H9 (cell line): ENCODE data around the gene ANKS1B. TPM values are rescaled to one million over a fixed set of nuclear protein-coding genes. Genes with fewer than 3 reads are reported as not detected.

Experiments
- DNase-seq: peaks from one replicate; pipeline ENCODE4 v3.0.0-alpha.2; 2017
- H2AFZ ChIP-seq: one replicate; pipeline ENCODE4 v1.6.1; 2013; ENCODE audit warnings: mild to moderate bottlenecking, low read length, control low read depth, moderate library complexity
- H2AK5ac ChIP-seq: 2 replicates; pipeline ENCODE4 v1.6.1; 2013; ENCODE audit warnings: low read length, control low read depth, mixed read lengths; ENCODE audit not compliant: insufficient read length
- H2BK120ac ChIP-seq: one replicate; pipeline ENCODE4 v1.6.1; 2013; ENCODE audit warnings: low read depth, mild to moderate bottlenecking, low read length, control low read depth, inconsistent platforms; ENCODE audit not compliant: poor library complexity, severe bottlenecking
- H2BK12ac ChIP-seq: 2 replicates; pipeline ENCODE4 v1.6.1; 2013; ENCODE audit warnings: low read length, control low read depth, mixed read lengths, low read depth; ENCODE audit not compliant: insufficient read length
- H2BK15ac ChIP-seq: 2 replicates; pipeline ENCODE4 v1.6.1; 2013; ENCODE audit warnings: low read depth, low read length, control low read depth
- H2BK20ac ChIP-seq: one replicate; pipeline ENCODE4 v1.6.1; 2013; ENCODE audit warnings: low read depth, mild to moderate bottlenecking, low read length, control low read depth, inconsistent platforms; ENCODE audit not compliant: poor library complexity, severe bottlenecking
- H2BK5ac ChIP-seq: 2 replicates; pipeline ENCODE4 v1.6.1; 2013; ENCODE audit warnings: low read length, control low read depth, mixed read lengths; ENCODE audit not compliant: insufficient read length
- H3K14ac ChIP-seq: 2 replicates; pipeline ENCODE4 v1.6.1; 2013; ENCODE audit warnings: low read length, control low read depth; ENCODE audit not compliant: insufficient read depth
- H3K18ac ChIP-seq: 2 replicates; pipeline ENCODE4 v1.6.1; 2013; ENCODE audit warnings: low read depth, mild to moderate bottlenecking, mixed read lengths, low read length, control low read depth; ENCODE audit not compliant: insufficient read length
- H3K23ac ChIP-seq: 2 replicates; pipeline ENCODE4 v1.6.1; 2013; ENCODE audit warnings: low read length, control low read depth, mixed read lengths, low read depth; ENCODE audit not compliant: insufficient read length
- H3K23me2 ChIP-seq: 2 replicates; pipeline ENCODE4 v1.6.1; 2013; ENCODE audit warnings: low read depth, mild to moderate bottlenecking, mixed read lengths, low read length, control low read depth; ENCODE audit not compliant: insufficient read length, poor library complexity, severe bottlenecking
- H3K27ac ChIP-seq: 2 replicates; pipeline ENCODE4 v1.5.1; 2013; ENCODE audit warnings: low read length, control low read depth, mixed read lengths, low read depth; ENCODE audit not compliant: insufficient read length
- H3K27me3 ChIP-seq: 2 replicates; pipeline ENCODE4 v1.6.1; 2013; ENCODE audit warnings: low read length, control low read depth, inconsistent platforms; ENCODE audit not compliant: insufficient read depth
- H3K4ac ChIP-seq: 2 replicates; pipeline ENCODE4 v1.6.1; 2013; ENCODE audit warnings: low read depth, mild to moderate bottlenecking, control low read depth, inconsistent platforms, low read length, moderate library complexity
- H3K4me1 ChIP-seq: 2 replicates; pipeline ENCODE4 v1.6.1; 2013; ENCODE audit warnings: low read length, control low read depth, inconsistent platforms; ENCODE audit not compliant: insufficient read depth
- H3K4me2 ChIP-seq: 2 replicates; pipeline ENCODE4 v1.6.1; 2013; ENCODE audit warnings: low read length, control low read depth, mixed read lengths; ENCODE audit not compliant: insufficient read length, insufficient read depth
- H3K56ac ChIP-seq: 2 replicates; pipeline ENCODE4 v1.6.1; 2013; ENCODE audit warnings: low read depth, mild to moderate bottlenecking, mixed read lengths, low read length, control low read depth; ENCODE audit not compliant: insufficient read length
- H3K79me1 ChIP-seq: 2 replicates; pipeline ENCODE4 v1.6.1; 2013; ENCODE audit warnings: low read depth, mild to moderate bottlenecking, moderate library complexity, low read length, control low read depth, inconsistent platforms; ENCODE audit not compliant: insufficient read depth, poor library complexity, severe bottlenecking
- H3K79me2 ChIP-seq: 2 replicates; pipeline ENCODE4 v1.6.1; 2013; ENCODE audit warnings: low read length, control low read depth, inconsistent platforms; ENCODE audit not compliant: insufficient read depth
- H3K9ac ChIP-seq: 2 replicates; pipeline ENCODE4 v1.6.1; 2013; ENCODE audit warnings: low read length, control low read depth, mixed read lengths; ENCODE audit not compliant: insufficient read length; ENCODE audit errors: extremely low read depth
- H3K9me3 ChIP-seq: one replicate; pipeline ENCODE4 v1.6.1; 2013; ENCODE audit warnings: low read depth, low read length, inconsistent platforms; ENCODE audit not compliant: control insufficient read depth
- H3T11ph ChIP-seq: one replicate; pipeline ENCODE4 v1.6.1; 2013; ENCODE audit warnings: mild to moderate bottlenecking, low read length, control low read depth, inconsistent platforms
- H4K20me1 ChIP-seq: one replicate; pipeline ENCODE4 v1.6.1; 2013; ENCODE audit not compliant: control insufficient read depth, insufficient read length, insufficient read depth
- H4K5ac ChIP-seq: 2 replicates; pipeline ENCODE4 v1.6.1; 2013; ENCODE audit warnings: low read depth, mild to moderate bottlenecking, mixed read lengths, low read length, control low read depth; ENCODE audit not compliant: insufficient read length
- H4K8ac ChIP-seq: replicated peaks from 2 replicates; pipeline ENCODE4 v1.6.1; 2013; ENCODE audit warnings: low read length, control low read depth, mixed read lengths, low read depth; ENCODE audit not compliant: insufficient read length
- H4K91ac ChIP-seq: 2 replicates; pipeline ENCODE4 v1.6.1; 2013; ENCODE audit warnings: low read depth, mild to moderate bottlenecking, moderate library complexity, mixed read lengths, low read length, control low read depth; ENCODE audit not compliant: insufficient read length
- H3K27ac Mint-ChIP-seq, 3 experiments: 2 replicates in 2 of 3; 3 replicates in 1 of 3; pipeline ENCODE4 v1.8.0; 2020 to 2021; ENCODE audit warnings: mixed read lengths in 3 of 3, mild to moderate bottlenecking in 1 of 3, moderate library complexity in 1 of 3
- H3K27me3 Mint-ChIP-seq: 2 replicates; pipeline ENCODE4 v1.8.0; 2021; ENCODE audit warnings: low read depth, mild to moderate bottlenecking, moderate library complexity, mixed read lengths
- H3K36me3 Mint-ChIP-seq, 3 experiments: 2 replicates in 2 of 3; 3 replicates in 1 of 3; pipeline ENCODE4 v1.8.0; 2020 to 2021; ENCODE audit warnings: low read depth in 3 of 3, mixed read lengths in 3 of 3; ENCODE audit not compliant: insufficient read depth in 1 of 3
- H3K4me1 Mint-ChIP-seq, 2 experiments: 2 replicates each; pipeline ENCODE4 v1.8.0; 2020; ENCODE audit warnings: mixed read lengths in 2 of 2
- H3K4me3 Mint-ChIP-seq, 2 experiments: 2 replicates in 1 of 2; 3 replicates in 1 of 2; pipeline ENCODE4 v1.8.0; 2020 to 2021; ENCODE audit warnings: mild to moderate bottlenecking in 2 of 2, mixed read lengths in 2 of 2, moderate library complexity in 1 of 2
- H3K9me3 Mint-ChIP-seq, 2 experiments: 2 replicates in 1 of 2; 3 replicates in 1 of 2; pipeline ENCODE4 v1.8.0; 2020; ENCODE audit warnings: mild to moderate bottlenecking in 2 of 2, mixed read lengths in 2 of 2, moderate library complexity in 1 of 2
- CTCF ChIP-seq: fragments of 200-600 bp; sonication (generic); conservative IDR thresholded peaks from 3 replicates; pipeline ENCODE4 v1.8.0; 2021; ENCODE audit warnings: antibody characterized with exemption, mild to moderate bottlenecking
- WGBS: extraction: QIAGEN DNeasy Blood & Tissue Kit; methylation state at CpG from one replicate; pipeline ENCODE4 v1.1.7; 2013; ENCODE audit warnings: missing lambda C conversion rate, low lambda C conversion rate, mixed read lengths; ENCODE audit not compliant: insufficient read length; ENCODE audit errors: extremely low coverage; 5-methylcytosine and 5-hydroxymethylcytosine counted together
- total RNA-seq: library from RNA; stranded (reverse); gene quantifications from 2 replicates; pipeline ENCODE4 v1.2.1, GENCODE V29; 2021

The ANKS1B gene
- total RNA-seq, 1 experiment from 2014 or later = 4.1 TPM

- Mint-ChIP-seq H3K36me3 (peaks cover 0 to 8% (median 0%) of the 10 kb centered on the region in 3 experiments; a peak in 2 of 7 replicates), H3K27me3 (no peaks in the 10 kb centered on the region; the same call in 1 of the 2 replicates), H3K4me3 (no peak overlapping the region), H3K27ac (no peak overlapping the region), H3K9me3 (peaks cover 8 to 16% of the 10 kb centered on the region in 2 experiments), H3K4me1 (peaks cover 0 to 2% of the 10 kb centered on the region in 2 experiments; a peak in 1 of 4 replicates)
- no peaks in the 10 kb centered on the region for H3K79me1 ChIP-seq
- H4K5ac ChIP-seq = no peak overlapping the region
- H3K23ac ChIP-seq = no peak overlapping the region
- no peak overlapping the region for H3K56ac ChIP-seq
- no peaks in the 10 kb centered on the region for H4K20me1 ChIP-seq
- no peak for TF ChIP-seq CTCF
- no peak overlapping the region for H2BK20ac ChIP-seq
- no peak overlapping the region for H3K27ac ChIP-seq
- H4K8ac ChIP-seq = no peak overlapping the region
- no peaks in the 10 kb centered on the region for H3K4me1 ChIP-seq
- no peaks in the 10 kb centered on the region for H3K79me2 ChIP-seq
- H4K91ac ChIP-seq = no peak overlapping the region
- no peak overlapping the region for H2BK12ac ChIP-seq
- no peak overlapping the region for H2AFZ ChIP-seq
- no CpG with 5 or more reads among the region's 1 CpG for WGBS
- no peak overlapping the region for H3K4me2 ChIP-seq
- no peaks in the 10 kb centered on the region for H3K23me2 ChIP-seq
- H2BK120ac ChIP-seq = no peak overlapping the region
- no peak overlapping the region for H2AK5ac ChIP-seq
- no peak overlapping the region for H2BK5ac ChIP-seq
- H2BK15ac ChIP-seq = no peak overlapping the region
- H3K9me3 ChIP-seq = no peaks in the 10 kb centered on the region
- no peak overlapping the region for H3K9ac ChIP-seq
- no peak overlapping the region for H3K18ac ChIP-seq
- no peak overlapping the region for H3K4ac ChIP-seq
- no peaks in the 10 kb centered on the region for H3K27me3 ChIP-seq
- DNase-seq = no peak
- H3T11ph ChIP-seq = no peak overlapping the region
- no peak overlapping the region for H3K14ac ChIP-seq
Measured at GRCh38 chr12:99997806-99998205, 13.1 kb upstream of the ANKS1B start.
